T-helper 17 cell (primary cell): ENCODE results near the gene FAM76B. TPM values are rescaled to one million over a fixed set of nuclear protein-coding genes. Genes with fewer than 3 reads are reported as not detected.
A peak's percentile ranks its signal among the peaks of the same experiment; 100 is the strongest.

Experiments
- ATAC-seq: fragments of 150-1000 bp; cut with Tn5 transposase; 2 replicates; pipeline ENCODE4 v1.10.0; 2021; ENCODE audit warnings: mild to moderate bottlenecking, moderate library complexity
- DNase-seq, 3 donors: peaks; one replicate each; pipeline versions ENCODE4 v3.0.0 to v3.0.0-alpha.2; 2020 to 2021
- H3K9me3 ChIP-seq: one replicate; pipeline ENCODE4 v1.7.0; 2013; ENCODE audit warnings: low read length, mild to moderate bottlenecking; ENCODE audit not compliant: control insufficient read depth, poor library complexity, severe bottlenecking
- H3K27ac Mint-ChIP-seq: one replicate; pipeline ENCODE4 v1.8.0; 2022; ENCODE audit warnings: mild to moderate bottlenecking, moderate library complexity, mixed read lengths
- H3K27me3 Mint-ChIP-seq: one replicate; pipeline ENCODE4 v1.8.0; 2022; ENCODE audit warnings: mixed read lengths
- H3K36me3 Mint-ChIP-seq: one replicate; pipeline ENCODE4 v1.8.0; 2022; ENCODE audit warnings: low read depth, mixed read lengths
- H3K4me1 Mint-ChIP-seq: one replicate; pipeline ENCODE4 v1.8.0; 2022; ENCODE audit warnings: mild to moderate bottlenecking, mixed read lengths
- H3K4me3 Mint-ChIP-seq: one replicate; pipeline ENCODE4 v1.8.0; 2022; ENCODE audit warnings: mild to moderate bottlenecking, moderate library complexity, mixed read lengths
- total RNA-seq, 4 donors: library from RNA in 2 of 4; stranded (reverse) in 2 of 4; gene quantifications; one replicate each; pipeline ENCODE4 v1.2.3 and lab custom pipeline; 2022 to 2026

Gene FAM76B
- total RNA-seq, 2 donors from 2014 or later, result 55.5 to 79.1 TPM

DNA sequence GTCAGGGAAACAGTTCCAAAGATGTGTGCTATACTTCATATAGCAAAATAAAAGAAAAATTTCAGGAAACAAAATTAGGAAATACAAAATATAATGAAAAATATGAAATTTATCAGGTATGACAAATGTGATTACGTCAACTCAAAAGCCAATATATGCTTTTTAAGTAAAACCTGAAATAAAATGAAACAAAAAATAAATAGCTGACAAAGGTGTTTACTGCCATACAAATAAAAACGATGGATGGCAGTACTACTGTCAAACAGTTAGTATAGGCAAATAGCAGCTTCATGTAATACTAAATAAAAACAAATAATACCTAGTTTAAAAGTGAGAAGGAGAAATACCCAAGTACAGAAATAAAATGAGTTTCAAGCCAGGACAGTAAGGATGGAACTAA is 14.4 kb upstream of the FAM76B start:
- no peak overlapping the region for H3K4me3 Mint-ChIP-seq
- no peaks in the 10 kb centered on the region for H3K27me3 Mint-ChIP-seq
- H3K4me1 Mint-ChIP-seq, result peaks cover 18% of the 10 kb centered on the region
- H3K9me3 ChIP-seq, result no peaks in the 10 kb centered on the region
- ATAC-seq, result no peak
- peaks cover 16% of the 10 kb centered on the region for H3K36me3 Mint-ChIP-seq
- DNase-seq, result no peak
- peak overlapping the region; percentile 72 for H3K27ac Mint-ChIP-seq

DNA sequence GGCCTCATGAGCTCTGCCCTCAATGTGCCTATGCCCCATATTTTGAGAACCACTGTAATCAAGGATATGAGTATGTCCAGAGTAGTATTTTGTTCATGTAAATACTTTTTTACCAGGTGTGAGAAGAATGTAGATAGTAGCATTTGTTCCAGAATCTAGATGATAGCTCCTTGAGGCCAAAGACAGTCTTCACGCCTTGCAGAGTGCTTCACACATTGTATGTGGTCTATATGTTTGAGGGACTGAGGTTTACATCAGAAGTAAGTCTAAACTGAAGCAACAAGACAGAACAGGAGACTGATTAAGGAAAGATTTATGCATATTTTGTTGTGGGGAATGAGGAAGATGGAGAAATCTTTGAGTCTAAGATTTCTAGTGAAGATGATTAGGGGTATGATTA is 13.2 kb upstream of the FAM76B start:
- ATAC-seq, result no peak
- peaks cover 16% of the 10 kb centered on the region for H3K36me3 Mint-ChIP-seq

GRCh38 chr11:95800438-95800837 is 10.9 kb upstream of the FAM76B start:
- peaks cover 16% of the 10 kb centered on the region for H3K36me3 Mint-ChIP-seq
- peaks cover 27% of the 10 kb centered on the region for H3K4me1 Mint-ChIP-seq
- no peak for ATAC-seq
- H3K27me3 Mint-ChIP-seq, result no peaks in the 10 kb centered on the region
- DNase-seq, result no peak
- no peak overlapping the region for H3K4me3 Mint-ChIP-seq
- H3K9me3 ChIP-seq, result no peaks in the 10 kb centered on the region
- no peak overlapping the region for H3K27ac Mint-ChIP-seq

More for the DNA sequence above, 13.2 kb upstream of the FAM76B start:
- H3K4me3 Mint-ChIP-seq, result no peak overlapping the region
- H3K4me1 Mint-ChIP-seq, result peaks cover 18% of the 10 kb centered on the region
- H3K27ac Mint-ChIP-seq, result peak overlapping the region; percentile 27
- H3K27me3 Mint-ChIP-seq, result no peaks in the 10 kb centered on the region
- DNase-seq, result no peak
- no peaks in the 10 kb centered on the region for H3K9me3 ChIP-seq

DNA sequence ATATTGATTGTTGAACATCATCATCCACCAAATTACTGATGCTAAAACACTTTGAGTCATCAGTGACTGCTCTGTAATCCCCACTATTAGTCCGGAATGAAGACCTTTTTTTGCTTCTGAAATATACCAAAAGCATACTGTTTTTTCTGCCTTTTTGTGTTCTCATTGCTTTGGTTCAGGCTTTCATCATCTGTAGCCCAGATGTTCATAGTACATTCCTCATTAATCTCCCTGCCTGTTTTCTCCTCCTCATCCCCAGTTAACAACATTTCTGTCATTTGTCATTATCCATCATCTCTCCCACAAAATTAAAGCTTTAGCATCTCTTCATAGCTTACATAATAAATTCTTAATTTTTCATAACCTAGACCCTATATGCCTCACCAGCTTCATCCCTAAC is 10.0 kb upstream of the FAM76B start:
- no peak overlapping the region for H3K4me3 Mint-ChIP-seq
- DNase-seq (no peak), ATAC-seq (no peak)
- H3K9me3 ChIP-seq, result no peaks in the 10 kb centered on the region
- H3K27ac Mint-ChIP-seq, result peak overlapping the region; percentile 82
- no peaks in the 10 kb centered on the region for H3K27me3 Mint-ChIP-seq
- H3K4me1 Mint-ChIP-seq, result peaks cover 28% of the 10 kb centered on the region
- H3K36me3 Mint-ChIP-seq, result peaks cover 16% of the 10 kb centered on the region

DNA sequence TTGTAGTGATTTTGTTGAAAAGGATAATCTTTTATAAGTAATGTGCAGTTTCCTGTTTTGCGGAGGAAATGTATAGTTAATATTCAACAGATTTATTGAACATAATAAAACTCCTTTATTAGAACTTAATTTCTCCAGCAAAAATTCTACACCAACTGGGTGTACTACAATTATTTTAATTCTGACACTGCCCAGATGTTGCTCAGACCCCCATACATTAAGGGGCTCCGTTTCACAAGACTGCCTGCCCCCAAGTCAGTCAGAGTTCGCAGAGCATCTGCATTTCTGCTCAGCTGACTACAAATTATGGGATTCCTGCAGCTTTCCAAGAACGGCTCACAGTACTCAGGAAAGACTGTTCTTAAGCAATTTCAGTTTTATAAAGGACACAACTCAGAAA is 6.9 kb upstream of the FAM76B start:
- Mint-ChIP-seq H3K27ac (no peak overlapping the region), H3K36me3 (peaks cover 8% of the 10 kb centered on the region), H3K27me3 (no peaks in the 10 kb centered on the region), H3K4me3 (no peak overlapping the region), H3K4me1 (peaks cover 41% of the 10 kb centered on the region)
- no peak for DNase-seq
- ATAC-seq, result no peak
- H3K9me3 ChIP-seq, result no peaks in the 10 kb centered on the region

- no peaks in the 10 kb centered on the region for H3K9me3 ChIP-seq
- Mint-ChIP-seq H3K4me3 (no peak overlapping the region), H3K27me3 (no peaks in the 10 kb centered on the region), H3K4me1 (peaks cover 47% of the 10 kb centered on the region), H3K36me3 (peaks cover 8% of the 10 kb centered on the region), H3K27ac (no peak overlapping the region)
- ATAC-seq, result no peak
- no peak for DNase-seq
These were observed 6.2 kb upstream of the FAM76B start for GRCh38 chr11:95795627-95796295.

GRCh38 chr11:95794086-95794485 is 4.5 kb upstream of the FAM76B start:
- Mint-ChIP-seq H3K27me3 (no peaks in the 10 kb centered on the region), H3K27ac (no peak overlapping the region), H3K36me3 (no peaks in the 10 kb centered on the region), H3K4me1 (peaks cover 44% of the 10 kb centered on the region), H3K4me3 (no peak overlapping the region)
- no peak for DNase-seq
- no peak for ATAC-seq
- H3K9me3 ChIP-seq, result no peaks in the 10 kb centered on the region

DNA sequence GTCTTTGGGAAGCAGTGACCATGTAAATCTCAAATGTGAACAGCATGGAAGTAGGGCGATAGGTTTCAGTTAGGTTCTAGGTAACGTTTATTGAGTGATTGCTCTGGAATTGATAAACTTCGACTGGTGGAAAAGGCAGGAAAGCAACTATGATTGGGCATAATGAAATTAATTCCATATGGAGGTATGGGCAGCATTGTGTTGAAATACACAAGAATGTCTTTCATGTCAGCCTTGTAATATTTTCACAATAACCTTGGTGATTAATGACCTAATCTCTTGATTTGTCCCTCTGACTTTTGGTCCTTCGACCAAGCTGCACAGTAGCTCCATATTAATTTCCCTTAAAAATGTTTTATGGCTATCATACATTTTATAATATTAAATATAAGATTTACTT is 3.5 kb upstream of the FAM76B start:
- no peak for DNase-seq
- peak overlapping the region; percentile 31 for H3K4me3 Mint-ChIP-seq
- H3K4me1 Mint-ChIP-seq, result peaks cover 48% of the 10 kb centered on the region
- no peaks in the 10 kb centered on the region for H3K36me3 Mint-ChIP-seq
- no peak overlapping the region for H3K27ac Mint-ChIP-seq
- H3K27me3 Mint-ChIP-seq, result no peaks in the 10 kb centered on the region
- no peaks in the 10 kb centered on the region for H3K9me3 ChIP-seq
- no peak for ATAC-seq

GRCh38 chr11:95792700-95793099 is 3.1 kb upstream of the FAM76B start:
- Mint-ChIP-seq H3K27ac (no peak overlapping the region), H3K4me3 (peak overlapping the region; percentile 31), H3K4me1 (peaks cover 49% of the 10 kb centered on the region), H3K36me3 (no peaks in the 10 kb centered on the region), H3K27me3 (no peaks in the 10 kb centered on the region)
- no peaks in the 10 kb centered on the region for H3K9me3 ChIP-seq
- no peak for ATAC-seq
- DNase-seq, result no peak

GRCh38 chr11:95792200-95792599 is 2.6 kb upstream of the FAM76B start:
- no peak for ATAC-seq
- no peak overlapping the region for H3K27ac Mint-ChIP-seq
- no peak for DNase-seq
- no peaks in the 10 kb centered on the region for H3K9me3 ChIP-seq
- peak overlapping the region; percentile 97 for H3K4me3 Mint-ChIP-seq
- H3K27me3 Mint-ChIP-seq, result no peaks in the 10 kb centered on the region
- peaks cover 45% of the 10 kb centered on the region for H3K4me1 Mint-ChIP-seq
- no peaks in the 10 kb centered on the region for H3K36me3 Mint-ChIP-seq

- no peak for DNase-seq
- Mint-ChIP-seq H3K4me3 (peak overlapping the region; percentile 97), H3K36me3 (no peaks in the 10 kb centered on the region), H3K4me1 (peaks cover 44% of the 10 kb centered on the region), H3K27ac (peak overlapping the region; percentile 99), H3K27me3 (no peaks in the 10 kb centered on the region)
- ATAC-seq, result no peak
- no peaks in the 10 kb centered on the region for H3K9me3 ChIP-seq
These were observed 2.1 kb upstream of the FAM76B start for GRCh38 chr11:95791709-95792033.

GRCh38 chr11:95790933-95791708 is 1.5 kb upstream of the FAM76B start:
- Mint-ChIP-seq H3K27ac (peak overlapping the region; percentile 99), H3K4me1 (peaks cover 44% of the 10 kb centered on the region), H3K4me3 (peak overlapping the region; percentile 97), H3K27me3 (no peaks in the 10 kb centered on the region), H3K36me3 (no peaks in the 10 kb centered on the region)
- H3K9me3 ChIP-seq, result no peaks in the 10 kb centered on the region
- no peak for ATAC-seq
- peak; percentile 24 to 27 (median 26) for DNase-seq

GRCh38 chr11:95790123-95790932 is 746 bp upstream of the FAM76B start, which contains the start of gene CEP57:
CEP57 (plus strand) TSS chr11:95790498; CDS start chr11:95790699, 201 bp downstream.
- Mint-ChIP-seq H3K27me3 (no peaks in the 10 kb centered on the region), H3K4me3 (peak within 1 kb of the TSS; percentile 97), H3K4me1 (peaks cover 46% of the 10 kb centered on the region), H3K36me3 (no peaks in the 10 kb centered on the region), H3K27ac (peak within 1 kb of the TSS; percentile 99)
- no peaks in the 10 kb centered on the region for H3K9me3 ChIP-seq
- ATAC-seq (peak; percentile 66), DNase-seq (peak; percentile 73 to 83 (median 83))
